ENCODE results near the gene GLIS2.

- TF ChIP-seq, protein P1, sequence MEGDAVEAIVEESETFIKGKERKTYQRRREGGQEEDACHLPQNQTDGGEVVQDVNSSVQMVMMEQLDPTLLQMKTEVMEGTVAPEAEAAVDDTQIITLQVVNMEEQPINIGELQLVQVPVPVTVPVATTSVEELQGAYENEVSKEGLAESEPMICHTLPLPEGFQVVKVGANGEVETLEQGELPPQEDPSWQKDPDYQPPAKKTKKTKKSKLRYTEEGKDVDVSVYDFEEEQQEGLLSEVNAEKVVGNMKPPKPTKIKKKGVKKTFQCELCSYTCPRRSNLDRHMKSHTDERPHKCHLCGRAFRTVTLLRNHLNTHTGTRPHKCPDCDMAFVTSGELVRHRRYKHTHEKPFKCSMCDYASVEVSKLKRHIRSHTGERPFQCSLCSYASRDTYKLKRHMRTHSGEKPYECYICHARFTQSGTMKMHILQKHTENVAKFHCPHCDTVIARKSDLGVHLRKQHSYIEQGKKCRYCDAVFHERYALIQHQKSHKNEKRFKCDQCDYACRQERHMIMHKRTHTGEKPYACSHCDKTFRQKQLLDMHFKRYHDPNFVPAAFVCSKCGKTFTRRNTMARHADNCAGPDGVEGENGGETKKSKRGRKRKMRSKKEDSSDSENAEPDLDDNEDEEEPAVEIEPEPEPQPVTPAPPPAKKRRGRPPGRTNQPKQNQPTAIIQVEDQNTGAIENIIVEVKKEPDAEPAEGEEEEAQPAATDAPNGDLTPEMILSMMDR (IDR thresholded peaks at IDR 0.05): no peak
- no peak for TF ChIP-seq POLR2A (IDR thresholded peaks at IDR 0.05)
These were observed 22.9 kb downstream of the GLIS2 start for GRCh38 chr16:4338712-4339299.

Measured in testis (tissue), 2 donors.